HL-60 (cell line): ENCODE data around the gene ADO.
"Not testable (repeated sequence)": the region's sequence is repeated elsewhere in the genome, so short reads cannot be mapped to it uniquely, and the experiment has no call there.

Experiments used
- DNase-seq, 2 experiments: peaks; one replicate each; pipeline ENCODE4 v3.0.0-alpha.2; 2010 to 2020; ENCODE audit warnings: low read depth in 1 of 2, low spot score in 1 of 2
- H3K27ac ChIP-seq: fragments of 250-450 bp; sonication (Bioruptor Pico); replicated peaks from 2 replicates; pipeline ENCODE4 v1.5.1; 2020; ENCODE audit warnings: mild to moderate bottlenecking, moderate library complexity
- H3K27me3 ChIP-seq: fragments of 250-450 bp; sonication (Bioruptor Pico); 2 replicates; pipeline ENCODE4 v1.5.1; 2021; ENCODE audit warnings: mild to moderate bottlenecking, moderate library complexity; ENCODE audit not compliant: insufficient read depth, poor library complexity, severe bottlenecking
- H3K4me3 ChIP-seq: replicated peaks from 2 replicates; pipeline ENCODE4 v1.5.1; 2011; ENCODE audit warnings: mild to moderate bottlenecking, control low read depth, low read length; ENCODE audit not compliant: insufficient read depth
- CTCF ChIP-seq: IDR thresholded peaks from one replicate; pipeline ENCODE4 v1.5.1; 2011; ENCODE audit warnings: low read length, control low read depth, inconsistent platforms; ENCODE audit not compliant: insufficient read depth
- GABPA ChIP-seq: IDR thresholded peaks from 2 replicates; pipeline ENCODE4 v1.6.1; 2012; ENCODE audit warnings: low read depth
- POLR2AphosphoS5 ChIP-seq: IDR thresholded peaks from 2 replicates; pipeline ENCODE4 v1.6.1; 2012; ENCODE audit warnings: low read depth
- REST ChIP-seq: IDR thresholded peaks from 2 replicates; pipeline ENCODE4 v1.6.1; 2012; ENCODE audit warnings: low read depth; ENCODE audit not compliant: insufficient replicate concordance
- SPI1 ChIP-seq: IDR thresholded peaks from 2 replicates; pipeline ENCODE4 v1.6.1; 2012; ENCODE audit warnings: low read depth, mild to moderate bottlenecking, borderline replicate concordance

ADO gene

GRCh38 chr10:62779487-62780248 lies 24.9 kb upstream of the ADO start:
- no peak for DNase-seq
- TF ChIP-seq SPI1 (no peak), CTCF (no peak), POLR2AphosphoS5 (no peak), GABPA (no peak), REST (no peak)
- H3K27ac ChIP-seq, result no peak overlapping the region
- no peaks in the 10 kb centered on the region for H3K27me3 ChIP-seq
- H3K4me3 ChIP-seq, result no peak overlapping the region

GRCh38 chr10:62784537-62784936 lies 20.0 kb upstream of the ADO start:
- not testable (repeated sequence) for DNase-seq, H3K27me3 ChIP-seq, H3K27ac ChIP-seq, H3K4me3 ChIP-seq

- DNase-seq, H3K4me3 ChIP-seq, H3K27me3 ChIP-seq, H3K27ac ChIP-seq: not testable (repeated sequence)
These were observed 16.2 kb upstream of the ADO start for GRCh38 chr10:62788285-62788684.

- H3K27me3 ChIP-seq, result peaks cover 2% of the 10 kb centered on the region
- no peak overlapping the region for H3K27ac ChIP-seq
- no peak overlapping the region for H3K4me3 ChIP-seq
- DNase-seq, result no peak
- no peak for TF ChIP-seq REST
- no peak for TF ChIP-seq GABPA
- TF ChIP-seq SPI1, result no peak
- no peak for TF ChIP-seq POLR2AphosphoS5
- TF ChIP-seq CTCF, result no peak
These were observed 15.6 kb upstream of the ADO start for GRCh38 chr10:62788861-62789467.
